ENCODE results near the gene MRPL58.
"Not testable (repeated sequence)": the region's sequence is repeated elsewhere in the genome, so short reads cannot be mapped to it uniquely, and the experiment has no call there.

The MRPL58 gene

GRCh38 chr17:75013092-75013559, 656 bp downstream of the MRPL58 start:
- no peak for DNase-seq

- no peak for DNase-seq
Observed at GRCh38 chr17:75019146-75019545, 6.7 kb downstream of the MRPL58 start.

GRCh38 chr17:75019710-75020109, 7.2 kb downstream of the MRPL58 start:
- no peak for DNase-seq

- DNase-seq = no peak
Observed at GRCh38 chr17:75020331-75021110, 8.1 kb downstream of the MRPL58 start.

GRCh38 chr17:75024686-75025397, 12.4 kb downstream of the MRPL58 start:
- DNase-seq = no peak

GRCh38 chr17:75025398-75025734, 12.9 kb downstream of the MRPL58 start:
- DNase-seq = not testable (repeated sequence)

GRCh38 chr17:75026650-75027049, 14.2 kb downstream of the MRPL58 start:
- not testable (repeated sequence) for DNase-seq

- no peak for DNase-seq
Observed at GRCh38 chr17:75030161-75030560, 17.7 kb downstream of the MRPL58 start.

- DNase-seq = peak; percentile 37
Observed at GRCh38 chr17:75031972-75032719, 19.7 kb downstream of the MRPL58 start.

GRCh38 chr17:75032720-75033280, 20.3 kb downstream of the MRPL58 start:
- peak; percentile 42 for DNase-seq

GRCh38 chr17:75033346-75034235, 21.1 kb downstream of the MRPL58 start:
- peak; percentile 91 for DNase-seq

GRCh38 chr17:75034236-75034908, 21.9 kb downstream of the MRPL58 start:
- peak; percentile 92 for DNase-seq

- no peak for DNase-seq
Observed at GRCh38 chr17:75036643-75037268, 24.3 kb downstream of the MRPL58 start.

GRCh38 chr17:75039238-75039637, 26.8 kb downstream of the MRPL58 start:
- DNase-seq = no peak

GRCh38 chr17:75041656-75042280, 29.3 kb downstream of the MRPL58 start:
- DNase-seq = no peak

GRCh38 chr17:75043789-75044188, 31.3 kb downstream of the MRPL58 start:
- not testable (repeated sequence) for DNase-seq

- DNase-seq = no peak
Observed at GRCh38 chr17:75044716-75045115, 32.2 kb downstream of the MRPL58 start.

- DNase-seq = not testable (repeated sequence)
Observed at GRCh38 chr17:75045946-75046406, 33.5 kb downstream of the MRPL58 start.

GRCh38 chr17:75046407-75047289, 34.2 kb downstream of the MRPL58 start, which contains the start of the genes ATP5PD and KCTD2:
Gene ATP5PD, minus strand, starts transcription at chr17:75046969. Its CDS starts 4,319 bp downstream, at chr17:75042650.
Gene KCTD2, plus strand, starts transcription at chr17:75047225. Its CDS starts 26 bp downstream, at chr17:75047251.
- DNase-seq = peak; percentile 96

All from right kidney (tissue), 1 donor.